HG03520 (cell line): ENCODE measurements around the gene NINL.
"Not testable (repeated sequence)": the region's sequence is repeated elsewhere in the genome, so short reads cannot be mapped to it uniquely, and the experiment has no call there.

Experiments used
- ATAC-seq: cut with Tn5 transposase; IDR thresholded peaks from one replicate; pipeline ENCODE4 v1.9.1; 2021; ENCODE audit warnings: mild to moderate bottlenecking, moderate library complexity; ENCODE audit not compliant: unreplicated experiment

Gene NINL

GRCh38 chr20:25584905-25585704 lies at the start of gene NINL:
Gene NINL (minus strand): TSS chr20:25585531. CDS start chr20:25526587, 58,944 bp downstream.
- no peak for ATAC-seq

GRCh38 chr20:25632940-25633790 lies 47.8 kb upstream of the NINL start:
- ATAC-seq, result no peak

- ATAC-seq, result not testable (repeated sequence)
Measured at GRCh38 chr20:25630615-25631014, 45.3 kb upstream of the NINL start.

- no peak for ATAC-seq
Measured at GRCh38 chr20:25629816-25630499, 44.6 kb upstream of the NINL start.

- no peak for ATAC-seq
Measured at GRCh38 chr20:25626779-25627178, 41.4 kb upstream of the NINL start.

- ATAC-seq, result no peak
Measured at GRCh38 chr20:25624500-25624939, 39.2 kb upstream of the NINL start.

GRCh38 chr20:25623736-25624499 lies 38.6 kb upstream of the NINL start, which contains the start of gene NANP:
Gene NANP (minus strand): TSS chr20:25624014. CDS start chr20:25623948, 66 bp downstream.
- ATAC-seq, result peak; percentile 71

- no peak for ATAC-seq
Measured at GRCh38 chr20:25623225-25623735, 37.9 kb upstream of the NINL start.

GRCh38 chr20:25622450-25623224 lies 37.3 kb upstream of the NINL start:
- ATAC-seq, result no peak

GRCh38 chr20:25622049-25622448 lies 36.7 kb upstream of the NINL start:
- ATAC-seq, result no peak

- no peak for ATAC-seq
Measured at GRCh38 chr20:25619514-25619913, 34.2 kb upstream of the NINL start.

GRCh38 chr20:25608774-25609173 lies 23.4 kb upstream of the NINL start:
- no peak for ATAC-seq

- ATAC-seq, result no peak
Measured at GRCh38 chr20:25606094-25606695, 20.9 kb upstream of the NINL start.

- no peak for ATAC-seq
Measured at GRCh38 chr20:25605148-25605547, 19.8 kb upstream of the NINL start.

GRCh38 chr20:25604611-25605010 lies 19.3 kb upstream of the NINL start:
- no peak for ATAC-seq

GRCh38 chr20:25602914-25603309 lies 17.6 kb upstream of the NINL start:
- not testable (repeated sequence) for ATAC-seq

- not testable (repeated sequence) for ATAC-seq
Measured at GRCh38 chr20:25602191-25602913, 17.0 kb upstream of the NINL start.

GRCh38 chr20:25601659-25602058 lies 16.3 kb upstream of the NINL start:
- no peak for ATAC-seq
